Measurements from ENCODE around the gene PUM2. TPM values are rescaled to one million over a fixed set of nuclear protein-coding genes. Genes with fewer than 3 reads are reported as not detected.

Gene PUM2
- total RNA-seq, 4 donors from 2014 or later = 61.5 to 140 (median 98.0) TPM

- Histone ChIP-seq H3K4me3 (no peak overlapping the region), H3K27me3 (no peaks in the 10 kb centered on the region), H3K9me3 (no peaks in the 10 kb centered on the region), H3K27ac (no peak overlapping the region), H3K4me1 (peaks cover 0 to 24% (median 0%) of the 10 kb centered on the region in 3 donors), H3K36me3 (peaks cover 0 to 62% of the 10 kb centered on the region in 2 donors)
- 83 to 93% methylated on average over 1 to 5 of the region's 5 CpGs for WGBS, 2 donors (ENCODE audit: low coverage in 1 of 2)
- ATAC-seq = no peak
- no peak for TF ChIP-seq CTCF (IDR thresholded peaks at IDR 0.05)
Measured at GRCh38 chr2:20300656-20301055, 50.0 kb downstream of the PUM2 start.

- no peak for ATAC-seq
- WGBS, 2 donors (ENCODE audit: low coverage in 1 of 2) = 68 to 81% methylated on average over 5 to 6 of the region's 6 CpGs
- Histone ChIP-seq H3K27me3 (no peaks in the 10 kb centered on the region), H3K4me3 (no peak overlapping the region), H3K4me1 (peaks cover 0 to 24% (median 0%) of the 10 kb centered on the region in 3 donors), H3K27ac (no peak overlapping the region), H3K9me3 (no peaks in the 10 kb centered on the region), H3K36me3 (peaks cover 0 to 58% of the 10 kb centered on the region in 2 donors)
- TF ChIP-seq CTCF (IDR thresholded peaks at IDR 0.05) (no peak), POLR2AphosphoS5 (IDR thresholded peaks at IDR 0.05) (no peak), EP300 (IDR thresholded peaks at IDR 0.05) (no peak), POLR2A (IDR thresholded peaks at IDR 0.05) (no peak)
Measured at GRCh38 chr2:20299113-20299512, 51.5 kb downstream of the PUM2 start.

GRCh38 chr2:20294231-20294630, 56.4 kb downstream of the PUM2 start:
- H3K9me3 ChIP-seq = no peaks in the 10 kb centered on the region
- H3K27me3 ChIP-seq = no peaks in the 10 kb centered on the region
- H3K36me3 ChIP-seq = peaks cover 0 to 80% of the 10 kb centered on the region in 2 donors
- no peak overlapping the region for H3K27ac ChIP-seq
- no peak for ATAC-seq
- H3K4me3 ChIP-seq = no peak overlapping the region
- WGBS, 2 donors (ENCODE audit: low coverage in 1 of 2) = 90 to 95% methylated on average over 5 to 9 of the region's 9 CpGs
- TF ChIP-seq CTCF (IDR thresholded peaks at IDR 0.05) (no peak), POLR2A (IDR thresholded peaks at IDR 0.05) (no peak), POLR2AphosphoS5 (IDR thresholded peaks at IDR 0.05) (no peak), EP300 (IDR thresholded peaks at IDR 0.05) (no peak)
- no peaks in the 10 kb centered on the region for H3K4me1 ChIP-seq

- ATAC-seq = no peak
- no peaks in the 10 kb centered on the region for H3K27me3 ChIP-seq
- H3K9me3 ChIP-seq = no peaks in the 10 kb centered on the region
- 87 to 91% methylated on average over 5 of the region's 5 CpGs for WGBS, 2 donors (ENCODE audit: low coverage in 1 of 2)
- peaks cover 0 to 80% of the 10 kb centered on the region in 2 donors for H3K36me3 ChIP-seq
- no peak overlapping the region for H3K27ac ChIP-seq
- TF ChIP-seq EP300 (IDR thresholded peaks at IDR 0.05) = no peak
- no peak for TF ChIP-seq POLR2AphosphoS5 (IDR thresholded peaks at IDR 0.05)
- no peak for TF ChIP-seq CTCF (IDR thresholded peaks at IDR 0.05)
- TF ChIP-seq POLR2A (IDR thresholded peaks at IDR 0.05) = no peak
- no peaks in the 10 kb centered on the region for H3K4me1 ChIP-seq
- no peak overlapping the region for H3K4me3 ChIP-seq
Measured at GRCh38 chr2:20292984-20293383, 57.7 kb downstream of the PUM2 start.

- Histone ChIP-seq H3K36me3 (peaks cover 0 to 80% of the 10 kb centered on the region in 2 donors), H3K4me3 (no peak overlapping the region), H3K4me1 (no peaks in the 10 kb centered on the region), H3K9me3 (no peaks in the 10 kb centered on the region), H3K27ac (no peak overlapping the region), H3K27me3 (no peaks in the 10 kb centered on the region)
- no peak for TF ChIP-seq CTCF (IDR thresholded peaks at IDR 0.05)
- no peak for TF ChIP-seq EP300 (IDR thresholded peaks at IDR 0.05)
- no peak for TF ChIP-seq POLR2AphosphoS5 (IDR thresholded peaks at IDR 0.05)
- no peak for ATAC-seq
- 77 to 94% methylated on average over 5 to 8 of the region's 13 CpGs for WGBS, 2 donors (ENCODE audit: low coverage in 1 of 2)
Measured at GRCh38 chr2:20291846-20292408, 58.7 kb downstream of the PUM2 start.
